NCI-H446 treated with DMSO at 0.1 percent for 48 hours (cell line): ENCODE measurements around the gene VSIG8.
A peak's percentile ranks its signal among the peaks of the same experiment; 100 is the strongest.

Experiments used
- DNase-seq: peaks from one replicate; lab custom pipeline; 2025; lab: John Stamatoyannopoulos, UW

The VSIG8 gene

GRCh38 chr1:159883134-159883533 lies 20.7 kb upstream of the VSIG8 start:
- DNase-seq, result no peak

DNA sequence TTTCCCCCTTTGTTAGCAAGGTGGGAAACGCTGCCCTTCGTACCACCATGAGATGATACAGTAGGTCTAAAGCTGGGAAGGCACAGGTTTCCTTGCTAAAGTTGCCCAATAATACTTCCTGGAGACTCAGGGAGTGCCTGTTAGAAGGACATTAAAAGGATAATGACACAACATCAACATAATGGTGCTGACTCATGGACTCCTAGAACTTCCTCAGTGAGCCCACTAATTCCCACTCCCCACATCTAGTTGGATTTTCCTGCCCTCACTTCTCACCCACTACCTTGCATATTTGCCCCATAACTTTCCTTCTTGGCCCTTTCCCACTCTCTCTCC lies 20.0 kb upstream of the VSIG8 start:
- no peak for DNase-seq

- DNase-seq, result peak; percentile 69
Measured at GRCh38 chr1:159881622-159882526, 19.4 kb upstream of the VSIG8 start.

GRCh38 chr1:159880430-159880829 lies 18.0 kb upstream of the VSIG8 start:
- DNase-seq, result no peak

DNA sequence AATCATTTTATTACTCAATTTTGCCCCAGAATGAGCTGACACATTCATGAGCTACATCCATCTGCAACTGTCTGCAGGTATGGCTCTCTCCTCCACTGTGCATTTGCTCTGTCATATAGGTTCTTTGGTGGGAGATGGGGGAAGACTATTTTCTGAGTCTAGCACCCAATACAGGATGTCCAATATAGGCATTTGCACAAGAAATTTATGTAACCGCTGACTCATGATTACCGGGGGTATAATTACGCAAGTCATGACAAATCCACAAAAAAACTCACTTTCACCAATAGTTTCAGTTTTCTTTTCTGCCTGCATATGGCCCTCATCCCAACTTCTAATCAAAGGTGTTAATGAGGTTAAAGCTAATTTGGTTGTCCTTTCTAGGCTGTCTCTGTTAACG lies 17.5 kb upstream of the VSIG8 start:
- no peak for DNase-seq

GRCh38 chr1:159879136-159879535 lies 16.7 kb upstream of the VSIG8 start:
- no peak for DNase-seq

DNA sequence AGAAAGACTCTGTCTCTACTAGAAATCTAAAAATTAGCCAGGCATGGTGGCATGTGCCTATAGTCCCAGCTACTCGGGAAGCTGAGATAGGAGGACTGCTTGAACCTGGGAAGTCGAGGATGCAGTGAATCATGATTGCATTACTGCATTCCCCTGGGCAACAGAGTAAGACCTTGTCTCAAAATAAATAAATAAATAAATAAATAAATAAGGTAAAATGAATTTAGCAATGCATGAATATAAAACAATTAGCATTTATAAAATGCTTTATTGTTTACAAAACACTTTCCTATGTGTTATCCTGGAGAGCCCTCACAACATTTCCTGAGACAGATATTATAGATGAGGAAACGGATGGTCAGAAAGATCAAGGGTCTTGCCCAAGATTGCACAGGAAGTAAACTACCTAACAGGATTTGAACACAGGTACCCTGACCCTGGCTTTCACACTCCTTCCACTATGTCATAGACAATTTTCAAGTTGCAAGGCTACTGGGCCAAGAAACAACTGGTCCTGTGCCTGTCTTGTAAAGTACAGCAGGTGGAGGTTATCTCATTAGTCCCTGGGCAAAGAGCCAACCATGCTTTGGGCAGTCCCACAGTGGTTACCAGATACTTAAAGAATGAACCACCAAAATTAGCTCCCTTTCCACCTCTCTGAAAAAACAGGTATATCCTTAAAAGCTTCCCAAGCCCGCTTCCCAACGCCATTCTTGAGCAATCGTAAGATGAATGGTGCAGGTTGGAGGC lies 15.4 kb upstream of the VSIG8 start:
- DNase-seq, result no peak

DNA sequence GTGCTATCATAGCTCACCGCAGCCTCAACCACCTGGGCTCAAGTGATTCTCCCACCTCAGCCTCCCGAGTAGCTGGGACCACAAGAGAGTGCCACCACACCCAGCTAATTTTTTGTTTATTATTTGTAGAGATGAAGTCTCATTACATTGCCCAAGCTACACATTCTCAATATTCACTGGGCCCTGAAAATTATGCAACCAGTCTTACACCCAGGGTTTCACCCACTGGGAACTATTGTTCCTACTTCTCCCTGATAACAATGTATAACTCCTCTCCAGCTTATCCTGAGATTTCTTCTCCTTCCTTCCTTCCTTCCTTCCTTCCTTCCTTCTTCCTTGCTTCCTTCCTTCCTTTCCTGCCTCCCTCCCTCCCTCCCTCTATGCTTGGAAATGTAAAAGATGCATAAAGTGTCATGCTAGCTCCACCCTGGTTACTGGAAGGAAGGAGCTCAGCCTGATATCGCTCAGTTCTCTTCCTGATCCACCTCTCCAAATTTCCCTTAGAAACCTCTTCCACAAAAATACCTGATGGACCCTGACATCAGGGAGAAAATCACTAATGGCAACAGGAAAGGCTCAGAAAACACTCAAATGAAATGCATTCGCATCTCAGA lies 11.2 kb upstream of the VSIG8 start:
- DNase-seq, result no peak

DNA sequence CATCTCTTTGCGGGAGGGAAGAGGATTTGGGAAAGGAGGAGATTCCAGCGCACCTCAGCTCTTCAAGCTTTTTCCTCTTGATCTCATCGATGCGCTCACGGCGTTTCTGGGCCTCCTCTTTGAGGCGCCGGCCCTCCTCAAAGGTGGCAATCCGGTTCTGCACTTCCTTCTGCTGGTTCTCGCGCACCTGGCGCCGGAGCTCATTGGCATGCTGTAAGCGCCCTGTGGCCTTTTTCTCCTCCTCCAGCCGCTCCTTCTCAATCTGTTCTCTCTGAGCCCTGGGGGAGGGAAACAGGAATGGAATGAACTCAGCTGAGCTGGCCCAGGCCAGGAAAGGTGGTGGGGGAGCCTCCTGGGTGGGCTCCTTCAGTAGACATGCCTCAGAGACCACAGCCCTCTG lies 10.4 kb upstream of the VSIG8 start:
- no peak for DNase-seq

DNA sequence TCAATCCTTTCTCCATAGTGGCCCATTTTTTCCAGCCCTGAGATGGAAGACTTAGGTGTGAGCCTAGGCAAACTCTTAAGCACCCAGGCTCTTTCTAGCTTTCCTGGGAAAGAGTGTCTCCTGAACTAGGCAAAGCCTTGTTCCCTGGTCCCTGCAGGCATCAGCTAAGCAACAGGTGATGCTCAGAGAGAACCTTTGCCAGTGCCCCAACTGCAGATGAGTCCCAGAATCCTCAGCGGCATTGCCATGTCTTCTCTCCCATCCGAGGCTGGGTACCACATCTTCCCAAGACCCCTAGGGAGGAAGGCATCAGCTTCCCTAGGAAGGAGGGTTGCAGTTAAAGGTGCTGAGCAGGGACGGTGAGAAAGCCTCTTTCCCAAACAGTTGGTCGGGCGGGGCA lies 8.2 kb upstream of the VSIG8 start:
- no peak for DNase-seq

DNA sequence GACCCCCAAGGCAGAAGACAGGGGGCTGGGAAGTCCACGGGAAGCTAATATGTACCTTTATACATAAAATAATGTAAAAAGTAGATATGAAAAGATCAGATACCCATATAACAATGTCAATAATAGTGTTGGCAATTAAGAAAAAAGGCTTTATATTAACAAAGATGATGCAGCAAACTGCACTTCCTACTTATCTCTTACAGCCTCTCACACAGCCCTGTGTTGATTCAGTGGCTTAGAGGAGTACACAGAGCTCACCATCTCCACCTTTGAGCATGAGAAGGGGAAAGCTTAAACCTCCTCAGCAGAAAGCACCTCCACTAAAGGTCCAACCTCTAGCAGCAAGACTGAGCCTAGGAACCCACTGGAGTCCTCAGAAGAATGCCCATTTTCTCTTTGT lies 7.2 kb upstream of the VSIG8 start:
- DNase-seq, result no peak

GRCh38 chr1:159869173-159869572 lies 6.7 kb upstream of the VSIG8 start:
- DNase-seq, result no peak

GRCh38 chr1:159868766-159869165 lies 6.3 kb upstream of the VSIG8 start:
- DNase-seq, result peak; percentile 6

GRCh38 chr1:159867664-159868026 lies 5.2 kb upstream of the VSIG8 start:
- DNase-seq, result peak; percentile 3

DNA sequence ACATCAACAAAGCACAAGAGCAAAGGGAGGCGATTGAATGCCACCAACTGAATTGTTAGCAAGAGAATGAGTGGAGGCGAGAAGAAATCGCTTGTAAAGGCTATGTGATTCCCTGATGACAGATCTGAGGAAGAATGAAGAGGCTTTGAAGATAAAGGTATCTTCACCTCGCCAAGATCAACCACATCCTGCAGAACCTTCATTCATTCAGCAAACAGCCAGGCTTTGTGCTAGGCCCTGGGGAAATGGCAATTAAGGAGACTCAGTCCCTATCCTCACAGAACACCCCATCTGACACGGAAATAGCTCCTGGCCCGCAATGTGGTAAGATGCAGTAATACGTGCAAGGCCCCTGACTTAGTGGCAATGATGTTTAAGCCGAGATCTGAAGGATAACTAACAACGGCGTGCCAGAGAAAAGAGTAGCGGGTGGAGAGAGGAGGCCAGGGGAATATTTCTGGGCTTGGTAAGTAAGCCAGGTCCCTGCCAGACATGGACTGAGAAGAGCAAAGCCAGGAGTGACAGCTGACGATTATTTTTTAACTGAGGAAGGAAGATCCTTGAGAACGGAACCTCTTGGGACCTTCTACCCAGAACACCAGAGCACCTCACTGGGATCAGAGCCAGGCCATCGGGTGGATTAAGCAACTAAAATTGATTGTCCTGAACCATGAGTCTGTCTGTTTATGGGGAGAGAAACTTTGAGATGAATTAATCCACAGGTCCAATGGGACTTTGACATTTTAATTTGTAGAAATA lies 4.6 kb upstream of the VSIG8 start:
- DNase-seq, result no peak

DNA sequence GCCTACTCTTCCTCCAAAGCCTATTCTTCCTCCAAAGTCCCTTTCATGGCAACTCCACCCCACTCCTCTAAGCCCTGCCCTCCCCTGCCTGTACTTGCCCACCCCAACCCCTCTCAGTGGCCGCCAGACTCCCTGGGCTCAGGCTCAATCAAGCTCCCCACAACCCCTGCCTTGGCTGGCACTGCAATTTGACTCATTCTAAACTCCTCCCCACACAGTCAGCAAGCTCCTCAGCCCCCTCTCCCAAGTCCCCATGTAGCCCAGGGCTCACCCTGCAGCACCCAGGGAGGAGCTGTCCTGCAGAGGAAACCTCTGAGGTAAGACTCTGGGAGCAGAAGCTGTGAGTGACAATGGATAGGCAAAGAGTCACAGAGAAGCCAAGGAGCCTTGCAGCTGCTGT lies 3.6 kb upstream of the VSIG8 start:
- no peak for DNase-seq

DNA sequence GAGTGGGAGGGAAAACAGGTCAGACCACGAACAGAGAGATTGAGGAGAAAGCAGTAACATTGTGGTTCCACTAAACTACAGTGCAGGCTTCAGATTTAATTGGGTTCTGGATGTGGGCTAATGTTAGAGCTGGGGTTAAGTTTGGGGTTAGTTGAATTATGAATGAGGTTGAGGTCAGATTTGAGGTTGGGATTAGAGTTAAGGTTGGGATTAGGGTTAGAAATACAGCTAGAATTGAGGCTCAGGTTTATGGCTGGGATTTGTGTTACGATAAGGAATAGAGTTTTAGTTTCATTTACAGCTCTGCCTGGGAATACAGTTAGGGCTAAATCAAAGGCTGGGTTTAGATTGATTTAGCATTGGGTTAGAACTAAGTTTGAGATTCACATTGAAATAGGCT lies 1.8 kb upstream of the VSIG8 start:
- DNase-seq, result no peak

GRCh38 chr1:159862031-159862430 lies 426 bp downstream of the VSIG8 start:
- no peak for DNase-seq

DNA sequence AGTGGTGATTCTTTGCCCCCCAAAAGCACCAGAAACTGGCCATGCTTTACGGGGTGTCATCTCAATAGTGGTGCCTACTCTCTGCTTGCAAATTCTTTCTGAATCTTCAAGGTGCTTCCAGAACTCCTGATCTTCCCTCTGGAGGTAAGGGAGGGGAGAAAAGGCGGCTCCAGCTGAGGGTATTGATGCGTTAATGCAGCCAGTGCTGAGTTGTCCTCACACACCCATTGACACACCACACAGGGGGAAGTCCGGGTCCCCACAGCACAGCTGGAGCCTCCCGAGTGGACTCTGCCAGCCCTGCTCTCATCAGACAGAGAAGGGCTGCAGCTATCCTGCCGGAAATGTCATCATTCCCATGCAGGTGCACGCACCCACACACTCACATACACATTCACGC lies 1.2 kb downstream of the VSIG8 start:
- DNase-seq, result no peak

- DNase-seq, result no peak
Measured at GRCh38 chr1:159860456-159860855, 2.0 kb downstream of the VSIG8 start.

GRCh38 chr1:159859767-159860322 lies 2.6 kb downstream of the VSIG8 start:
- DNase-seq, result no peak

GRCh38 chr1:159857889-159858288 lies 4.6 kb downstream of the VSIG8 start:
- DNase-seq, result no peak
